Fibroblast of the aortic adventitia (primary cell): ENCODE results near the gene COX8A. TPM values are rescaled to one million over a fixed set of nuclear protein-coding genes. Genes with fewer than 3 reads are reported as not detected.

Experiments
- DNase-seq: peaks from one replicate; pipeline ENCODE4 v3.0.0-alpha.2; 2010; ENCODE audit warnings: low read depth
- H3K4me3 ChIP-seq: 2 replicates; pipeline ENCODE4 v1.5.1; 2011; ENCODE audit warnings: low read depth, mild to moderate bottlenecking, control low read depth, low read length, moderate library complexity
- CTCF ChIP-seq: IDR thresholded peaks from 2 replicates; pipeline ENCODE4 v1.5.1; 2011; ENCODE audit warnings: mild to moderate bottlenecking, low read length, control low read depth, inconsistent platforms; ENCODE audit not compliant: insufficient read depth
- small RNA-seq: library from RNA; depleted of rRNA; stranded (forward); fragments of <200 nt; gene quantifications from one replicate; pipeline ENCODE3, GENCODE V24; 2012
- total RNA-seq: library from RNA; depleted of rRNA; stranded (reverse); fragments of >200 nt; gene quantifications from 2 replicates; pipeline ENCODE4 v1.2.3, GENCODE V29; 2012; ENCODE audit warnings: low replicate concordance

The COX8A gene
- total RNA-seq, 1 donor, result 252 TPM

GRCh38 chr11:64020976-64021756 lies 46.7 kb downstream of the COX8A start:
- H3K4me3 ChIP-seq, result no peak overlapping the region
- no peak for TF ChIP-seq CTCF
- DNase-seq, result no peak

GRCh38 chr11:64021757-64022093 lies 47.3 kb downstream of the COX8A start:
- no peak for DNase-seq
- TF ChIP-seq CTCF, result no peak

GRCh38 chr11:64022125-64022784 lies 47.8 kb downstream of the COX8A start:
- DNase-seq, result no peak
- H3K4me3 ChIP-seq, result no peak overlapping the region
- no peak for TF ChIP-seq CTCF

More at GRCh38 chr11:64021757-64022093, 47.3 kb downstream of the COX8A start:
- no peak overlapping the region for H3K4me3 ChIP-seq

GRCh38 chr11:64023712-64024710 lies 49.6 kb downstream of the COX8A start:
- DNase-seq, result no peak
- TF ChIP-seq CTCF, result no peak
- H3K4me3 ChIP-seq, result no peak overlapping the region

DNA sequence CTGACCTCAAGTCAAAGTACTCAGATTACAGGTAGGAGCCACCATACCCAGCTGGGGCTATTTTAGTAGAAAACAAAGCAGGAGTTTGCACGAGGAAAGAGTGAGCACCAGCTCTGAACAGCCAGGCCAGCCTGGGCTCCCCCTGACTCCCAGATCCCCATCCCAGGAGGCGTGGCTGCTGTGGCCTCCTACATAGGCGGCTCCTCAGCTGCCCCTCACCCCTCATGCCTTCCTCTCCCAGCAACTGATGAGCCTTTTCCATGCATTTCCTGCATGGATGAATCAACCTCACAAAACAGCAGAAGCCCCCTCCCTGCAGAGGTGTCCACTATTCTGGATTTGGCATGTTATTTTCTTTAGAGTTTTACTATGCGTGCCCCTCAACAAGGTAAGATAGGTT lies 50.8 kb downstream of the COX8A start:
- no peak for TF ChIP-seq CTCF
- DNase-seq, result no peak
- no peak overlapping the region for H3K4me3 ChIP-seq

Small RNAs within 50 kb of the gene (small RNA-seq; reads per million reads assigned to genes)
- not detected for gene RNU6-45P

Other genes starting within 250 kb of the COX8A start
- 13.2 and 62.7 TPM in 2 replicates for gene ZFTA, start 205.8 kb upstream of the COX8A start, total RNA-seq
- gene SPINDOC, start 161.2 kb upstream of the COX8A start, total RNA-seq, result 6.7 and 10.1 TPM in 2 replicates
- gene MARK2, start 135.5 kb upstream of the COX8A start, total RNA-seq, result 11.4 and 12.7 TPM in 2 replicates
- 2.9 and 3.3 TPM in 2 replicates for gene RCOR2, start 57.5 kb upstream of the COX8A start, total RNA-seq
- gene NAA40, start 35.6 kb upstream of the COX8A start, total RNA-seq, result 13.3 and 15.4 TPM in 2 replicates
- gene OTUB1, start 11.8 kb downstream of the COX8A start, total RNA-seq, result 5.5 and 32.4 TPM in 2 replicates
- gene FLRT1, start 61.3 kb downstream of the COX8A start, total RNA-seq, result 0.18 TPM in 1 of 2 replicates, not detected in the other
- 7.6 and 14.5 TPM in 2 replicates for gene MACROD1, start 191.5 kb downstream of the COX8A start, total RNA-seq
- gene STIP1, start 211.6 kb downstream of the COX8A start, total RNA-seq, result 112 and 142 TPM in 2 replicates
- 7.0 and 7.2 TPM in 2 replicates for gene FERMT3, start 232.1 kb downstream of the COX8A start, total RNA-seq